ENCODE data around the gene ZNF217. TPM values are rescaled to one million over a fixed set of nuclear protein-coding genes. Genes with fewer than 3 reads are reported as not detected.
"Not testable (repeated sequence)": the region's sequence is repeated elsewhere in the genome, so short reads cannot be mapped to it uniquely, and the experiment has no call there.

The ZNF217 gene
- 13.4 and 22.0 TPM in 2 replicates for total RNA-seq
- 12.1 and 14.5 TPM in 2 replicates for polyA plus RNA-seq
- 11.2 and 15.3 TPM in 2 replicates for polyA plus RNA-seq (2012)
- polyA minus RNA-seq (ENCODE audit: low replicate concordance) = 17.7 and 23.5 TPM in 2 replicates

DNA sequence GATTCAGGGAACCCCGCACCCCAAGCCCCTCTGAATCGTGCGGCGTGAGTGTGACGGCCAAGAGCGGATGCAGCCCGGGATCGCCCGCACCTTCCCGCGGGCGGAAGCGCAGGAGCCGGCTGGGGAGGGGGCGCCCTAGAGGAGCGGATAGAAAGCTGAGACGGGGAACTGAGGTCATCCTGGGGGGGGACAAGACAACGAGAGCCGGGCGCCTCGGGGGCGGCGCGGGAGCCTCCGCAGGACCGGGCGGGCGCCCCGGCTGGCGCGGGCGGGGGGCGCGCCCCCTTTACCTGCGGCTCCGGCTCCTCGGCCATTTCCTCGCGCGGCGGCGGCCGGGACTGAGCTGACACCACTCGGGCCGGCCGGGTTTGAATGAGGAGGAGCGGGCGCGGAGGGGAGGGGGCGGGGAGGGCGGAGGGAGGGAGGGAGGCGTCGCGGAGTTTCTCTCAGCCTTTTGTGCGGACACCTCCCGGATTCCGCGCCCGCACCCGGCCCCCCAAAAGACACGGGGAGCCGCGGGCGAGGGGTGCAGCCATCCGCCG, at the start of gene ZNF217:
TSS of gene ZNF217 (minus strand) at position 374 of the 542 bp plus-strand sequence. CDS start 11,013 bp downstream, outside the sequence.
- peak within 1 kb of the TSS; percentile 91 for H3K9ac ChIP-seq (ENCODE audit: insufficient read depth, low read length)
- peak; percentile 50 to 53 for DNase-seq (ENCODE audit: low read depth in 2 of 2)

DNA sequence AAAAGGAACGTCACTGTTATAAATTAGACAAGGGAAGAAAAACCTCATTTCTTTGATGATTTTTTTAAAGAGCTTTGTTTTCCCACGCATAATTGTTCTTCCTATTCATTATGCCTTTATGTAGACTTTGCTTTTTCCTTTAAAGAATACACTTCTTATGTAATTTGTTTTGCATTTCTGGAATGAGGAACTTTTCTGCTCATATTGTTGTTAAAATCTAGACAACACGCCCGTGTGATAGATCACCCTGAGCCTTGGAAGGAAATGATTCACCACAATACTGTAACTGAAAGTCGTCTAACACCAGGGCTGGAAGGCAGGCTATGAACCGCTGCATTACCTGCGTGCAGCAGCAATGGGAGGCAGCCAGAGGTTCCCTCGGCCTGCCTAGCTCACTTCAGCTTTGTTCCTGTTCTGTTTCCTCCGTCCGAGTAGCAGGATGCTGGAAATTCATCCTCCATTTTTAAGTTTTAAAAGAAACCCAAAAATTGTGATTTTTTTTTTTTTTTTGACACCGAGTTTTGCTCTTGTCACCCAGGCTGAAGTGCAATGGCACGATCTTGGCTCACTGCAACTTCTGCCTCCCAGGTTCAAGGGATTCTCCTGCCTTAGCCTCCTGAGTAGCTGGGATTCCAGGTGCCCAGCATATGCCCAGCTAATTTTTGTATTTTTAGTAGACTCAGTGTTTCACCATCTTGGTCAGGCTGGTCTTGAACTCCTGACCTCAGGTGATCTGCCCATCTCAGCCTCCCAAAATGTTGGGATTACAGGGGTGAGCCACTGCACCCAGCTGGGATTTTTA, 49.6 kb upstream of the ZNF217 start:
- Histone ChIP-seq H3K27ac (ENCODE audit: insufficient read depth, low read length) (peak overlapping the region; percentile 29), H3K27me3 (ENCODE audit: control insufficient read depth, insufficient read depth, low read length) (no peaks in the 10 kb centered on the region), H4K20me1 (ENCODE audit: control insufficient read depth, extremely low read depth, insufficient read depth, low read length) (no peaks in the 10 kb centered on the region), H3K4me3 (replicated peaks in 1 of 4; ENCODE audit: control extremely low read depth in 1 of 4, insufficient read depth in 1 of 4, low read depth in 3 of 4, low read length in 4 of 4) (no peak overlapping the region), H3K9ac (ENCODE audit: insufficient read depth, low read length) (no peak overlapping the region), H3K9me3 (ENCODE audit: control insufficient read depth, insufficient read depth, low read depth, low read length) (no peaks in the 10 kb centered on the region), H3K36me3 (ENCODE audit: control insufficient read depth, insufficient read depth, low read length) (no peaks in the 10 kb centered on the region), H3K4me1 (ENCODE audit: control insufficient read depth, extremely low read depth, insufficient read depth, low read length) (peaks cover 11% of the 10 kb centered on the region), H3K79me2 (ENCODE audit: control insufficient read depth, insufficient read depth, low read length) (no peaks in the 10 kb centered on the region), H3K4me2 (ENCODE audit: extremely low read depth, insufficient read depth, low read length) (peak overlapping the region; percentile 75), H2AFZ (ENCODE audit: low read length) (peak overlapping the region; percentile 67)
- TF ChIP-seq EZH2 (IDR thresholded peaks at IDR 0.05; ENCODE audit: low read length, missing control alignments) (no peak), CTCF (conservative IDR thresholded peaks at IDR 0.05 in 1 of 2, IDR thresholded peaks at IDR 0.05 in 1 of 2; ENCODE audit: low read depth in 1 of 2, low read length in 2 of 2) (no peak)
- DNase-seq (ENCODE audit: low read depth in 2 of 2) = peak; percentile 60 to 88

More for the DNA sequence above, at the start of gene ZNF217:
- H3K4me1 ChIP-seq (ENCODE audit: control insufficient read depth, extremely low read depth, insufficient read depth, low read length); H4K20me1 ChIP-seq (ENCODE audit: control insufficient read depth, extremely low read depth, insufficient read depth, low read length); H3K36me3 ChIP-seq (ENCODE audit: control insufficient read depth, insufficient read depth, low read length); H3K27me3 ChIP-seq (ENCODE audit: control insufficient read depth, insufficient read depth, low read length); H3K9me3 ChIP-seq (ENCODE audit: control insufficient read depth, insufficient read depth, low read depth, low read length); H2AFZ ChIP-seq (ENCODE audit: low read length): not testable (repeated sequence)
- Histone ChIP-seq H3K4me3 (replicated peaks in 1 of 4; ENCODE audit: control extremely low read depth in 1 of 4, insufficient read depth in 1 of 4, low read depth in 3 of 4, low read length in 4 of 4) (peak within 1 kb of the TSS; percentile 62 to 83 (median 80)), H3K27ac (ENCODE audit: insufficient read depth, low read length) (peak within 1 kb of the TSS; percentile 77), H3K79me2 (ENCODE audit: control insufficient read depth, insufficient read depth, low read length) (peaks cover 43% of the 10 kb centered on the region), H3K4me2 (ENCODE audit: extremely low read depth, insufficient read depth, low read length) (peak within 1 kb of the TSS; percentile 13)

DNA sequence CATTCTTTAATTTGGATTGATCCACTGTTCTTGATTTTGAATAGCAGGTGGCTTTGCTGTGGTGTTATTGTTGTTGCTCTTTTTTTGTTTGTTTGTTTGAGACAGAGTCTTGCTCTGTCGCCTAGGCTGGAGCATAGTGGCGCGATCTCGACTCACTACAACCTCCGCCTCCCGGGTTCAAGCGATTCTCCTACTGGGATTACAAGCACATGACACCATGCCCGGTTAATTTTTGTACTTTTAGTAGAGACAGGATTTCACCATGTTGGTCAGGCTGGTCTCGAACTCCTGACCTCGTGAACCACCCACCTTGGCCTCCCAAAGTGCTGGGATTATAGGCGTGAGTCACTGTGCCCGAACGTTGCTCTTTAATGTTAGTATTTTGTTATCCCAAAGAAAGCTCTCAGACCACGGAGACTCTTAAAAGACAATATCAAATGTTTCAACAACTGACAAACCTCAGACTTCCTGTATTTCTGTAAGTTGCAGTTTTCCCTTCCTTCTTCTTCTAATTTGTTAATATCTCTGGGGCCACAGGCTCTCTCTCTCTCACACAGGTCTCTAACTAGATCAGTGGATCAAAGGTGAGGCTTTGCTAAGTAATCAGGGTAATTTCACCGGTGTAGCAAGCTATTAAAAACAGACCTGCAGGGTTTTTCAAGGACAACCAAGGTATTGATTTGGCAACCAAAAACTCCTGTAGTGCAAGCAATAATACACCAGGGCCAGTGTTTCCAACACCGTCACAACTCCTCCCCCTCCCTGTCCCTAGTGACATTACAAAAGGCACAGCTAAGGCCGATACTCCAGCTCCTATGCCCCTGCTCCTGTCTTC, 48.8 kb upstream of the ZNF217 start:
- H2AFZ ChIP-seq (ENCODE audit: low read length) = peak overlapping the region; percentile 37
- no peak overlapping the region for H3K4me3 ChIP-seq (replicated peaks in 1 of 4; ENCODE audit: control extremely low read depth in 1 of 4, insufficient read depth in 1 of 4, low read depth in 3 of 4, low read length in 4 of 4)
- peak in 1 of 2 donors; percentile 68 for DNase-seq (ENCODE audit: low read depth in 2 of 2)
- peak overlapping the region; percentile 29 for H3K27ac ChIP-seq (ENCODE audit: insufficient read depth, low read length)
- H4K20me1 ChIP-seq (ENCODE audit: control insufficient read depth, extremely low read depth, insufficient read depth, low read length) = no peaks in the 10 kb centered on the region
- H3K27me3 ChIP-seq (ENCODE audit: control insufficient read depth, insufficient read depth, low read length) = no peaks in the 10 kb centered on the region
- H3K9me3 ChIP-seq (ENCODE audit: control insufficient read depth, insufficient read depth, low read depth, low read length) = no peaks in the 10 kb centered on the region
- H3K36me3 ChIP-seq (ENCODE audit: control insufficient read depth, insufficient read depth, low read length) = no peaks in the 10 kb centered on the region
- no peaks in the 10 kb centered on the region for H3K79me2 ChIP-seq (ENCODE audit: control insufficient read depth, insufficient read depth, low read length)
- peak overlapping the region; percentile 75 for H3K4me2 ChIP-seq (ENCODE audit: extremely low read depth, insufficient read depth, low read length)
- H3K9ac ChIP-seq (ENCODE audit: insufficient read depth, low read length) = no peak overlapping the region
- H3K4me1 ChIP-seq (ENCODE audit: control insufficient read depth, extremely low read depth, insufficient read depth, low read length) = peaks cover 11% of the 10 kb centered on the region
- TF ChIP-seq EZH2 (IDR thresholded peaks at IDR 0.05; ENCODE audit: low read length, missing control alignments) = no peak
- TF ChIP-seq CTCF (conservative IDR thresholded peaks at IDR 0.05 in 1 of 2, IDR thresholded peaks at IDR 0.05 in 1 of 2; ENCODE audit: low read depth in 1 of 2, low read length in 2 of 2) = no peak

All from fibroblast of lung (primary cell).